Activated CD8-positive, alpha-beta memory T cell treated with anti-CD3 and anti-CD28 coated beads for 48 hours (primary cell): ENCODE measurements around the gene RPL6.

Experiments used
- DNase-seq, 3 experiments: peaks; one replicate each; pipeline ENCODE4 v3.0.0-alpha.2; 2020; ENCODE audit warnings: low read depth in 2 of 3, low spot score in 2 of 3

RPL6 gene

GRCh38 chr12:112380663-112381405 lies 28.6 kb downstream of the RPL6 start:
- no peak for DNase-seq

- DNase-seq: no peak
These were observed 34.3 kb downstream of the RPL6 start for GRCh38 chr12:112375105-112375504.

- DNase-seq: no peak
These were observed 35.2 kb downstream of the RPL6 start for GRCh38 chr12:112374166-112374740.

- DNase-seq: no peak
These were observed 38.4 kb downstream of the RPL6 start for GRCh38 chr12:112370868-112371510.

GRCh38 chr12:112370199-112370598 lies 39.2 kb downstream of the RPL6 start:
- no peak for DNase-seq

GRCh38 chr12:112368856-112369255 lies 40.5 kb downstream of the RPL6 start:
- DNase-seq: no peak

GRCh38 chr12:112367965-112368364 lies 41.4 kb downstream of the RPL6 start:
- DNase-seq: no peak

GRCh38 chr12:112362310-112362709 lies 47.1 kb downstream of the RPL6 start:
- DNase-seq: no peak

GRCh38 chr12:112361271-112361670 lies 48.1 kb downstream of the RPL6 start:
- no peak for DNase-seq

- DNase-seq: no peak
These were observed 50.1 kb downstream of the RPL6 start for GRCh38 chr12:112359290-112359689.

- DNase-seq: no peak
These were observed 52.2 kb downstream of the RPL6 start for GRCh38 chr12:112357214-112357613.
